22Rv1 (cell line): ENCODE data around the gene TWSG1.
A peak's percentile ranks its signal among the peaks of the same experiment; 100 is the strongest.
"Not testable (repeated sequence)": the region's sequence is repeated elsewhere in the genome, so short reads cannot be mapped to it uniquely, and the experiment has no call there.

Experiments used
- H3K27ac ChIP-seq: fragments of 450-650 bp; 2 replicates; pipeline ENCODE4 v1.5.1; 2017
- CTCF ChIP-seq: fragments of 450-650 bp; IDR thresholded peaks from 2 replicates; pipeline ENCODE4 v1.5.1; 2017; ENCODE audit warnings: mild to moderate bottlenecking
- ZFX ChIP-seq: fragments of 450-650 bp; IDR thresholded peaks from 2 replicates; pipeline ENCODE4 v1.6.1; 2017; ENCODE audit warnings: antibody characterized with exemption, borderline replicate concordance

TWSG1 gene

GRCh38 chr18:9362869-9363268, 28.3 kb downstream of the TWSG1 start:
- no peak overlapping the region for H3K27ac ChIP-seq
- TF ChIP-seq ZFX: no peak
- TF ChIP-seq CTCF: no peak

- H3K27ac ChIP-seq: no peak overlapping the region
- no peak for TF ChIP-seq CTCF
- TF ChIP-seq ZFX: no peak
Measured at GRCh38 chr18:9364242-9364641, 29.7 kb downstream of the TWSG1 start.

- TF ChIP-seq CTCF: no peak
- no peak for TF ChIP-seq ZFX
- no peak overlapping the region for H3K27ac ChIP-seq
Measured at GRCh38 chr18:9365406-9365805, 30.8 kb downstream of the TWSG1 start.

GRCh38 chr18:9366126-9366714, 31.6 kb downstream of the TWSG1 start:
- TF ChIP-seq CTCF: 0 out of 2 replicates have a peak, but pooled peaks have one; percentile 15
- no peak for TF ChIP-seq ZFX
- H3K27ac ChIP-seq: no peak overlapping the region

GRCh38 chr18:9373254-9373653, 38.7 kb downstream of the TWSG1 start:
- H3K27ac ChIP-seq: not testable (repeated sequence)

GRCh38 chr18:9379118-9379517, 44.5 kb downstream of the TWSG1 start:
- no peak overlapping the region for H3K27ac ChIP-seq
- TF ChIP-seq CTCF: no peak
- no peak for TF ChIP-seq ZFX

GRCh38 chr18:9380101-9380500, 45.5 kb downstream of the TWSG1 start:
- TF ChIP-seq CTCF (no peak), ZFX (no peak)
- no peak overlapping the region for H3K27ac ChIP-seq
